SK-N-MC (cell line): ENCODE data around the gene ISLR.

Experiments
- EZH2 ChIP-seq: fragments of 200-600 bp; sonication (generic); IDR thresholded peaks from one replicate; pipeline ENCODE4 v1.6.1; 2017; ENCODE audit warnings: antibody characterized with exemption
- POLR2AphosphoS5 ChIP-seq: IDR thresholded peaks from 2 replicates; pipeline ENCODE4 v1.6.1; 2012; ENCODE audit warnings: mild to moderate bottlenecking, low read depth, low read length, borderline replicate concordance

- TF ChIP-seq POLR2AphosphoS5 (no peak), EZH2 (no peak)
Observed at GRCh38 chr15:74155766-74156417, 17.6 kb upstream of the ISLR start.
